ENCODE data around the gene GPR39. TPM values are rescaled to one million over a fixed set of nuclear protein-coding genes. Genes with fewer than 3 reads are reported as not detected.

GPR39 gene
- total RNA-seq, 1 experiment from 2014 or later, result 0.50 TPM

- H3K79me2 ChIP-seq (ENCODE audit: insufficient read depth, low read length), result no peaks in the 10 kb centered on the region
Observed at GRCh38 chr2:132422736-132423135, 6.1 kb downstream of the GPR39 start.

More at GRCh38 chr2:132422736-132423135, 6.1 kb downstream of the GPR39 start:
- Mint-ChIP-seq H3K36me3 (ENCODE audit: insufficient read depth in 1 of 3, low read depth in 3 of 3) (no peaks in the 10 kb centered on the region; a peak in 1 of 7 replicates), H3K9me3 (no peaks in the 10 kb centered on the region), H3K4me1 (peaks cover 4 to 14% of the 10 kb centered on the region in 2 experiments), H3K27me3 (ENCODE audit: low read depth) (peaks cover 9% of the 10 kb centered on the region), H3K27ac (no peak overlapping the region), H3K4me3 (no peak overlapping the region)
- Histone ChIP-seq H2BK15ac (ENCODE audit: low read depth, low read length) (no peak overlapping the region), H2BK12ac (ENCODE audit: insufficient read length, low read depth, low read length) (no peak overlapping the region), H3T11ph (ENCODE audit: low read length) (no peak overlapping the region), H3K4ac (ENCODE audit: low read depth, low read length) (no peak overlapping the region), H3K79me1 (ENCODE audit: insufficient read depth, low read depth, low read length, poor library complexity, severe bottlenecking) (no peaks in the 10 kb centered on the region), H4K20me1 (ENCODE audit: control insufficient read depth, insufficient read depth, insufficient read length) (no peaks in the 10 kb centered on the region), H2BK20ac (ENCODE audit: low read depth, low read length, poor library complexity, severe bottlenecking) (no peak overlapping the region), H4K8ac (replicated peaks; ENCODE audit: insufficient read length, low read depth, low read length) (no peak overlapping the region), H3K9ac (ENCODE audit: extremely low read depth, insufficient read length, low read length) (no peak overlapping the region), H3K56ac (ENCODE audit: insufficient read length, low read depth, low read length) (no peak overlapping the region), H3K23me2 (ENCODE audit: insufficient read length, low read depth, low read length, poor library complexity, severe bottlenecking) (no peaks in the 10 kb centered on the region), H3K4me1 (ENCODE audit: insufficient read depth, low read length) (no peaks in the 10 kb centered on the region), H3K23ac (ENCODE audit: insufficient read length, low read depth, low read length) (no peak overlapping the region), H3K27ac (ENCODE audit: insufficient read length, low read depth, low read length) (no peak overlapping the region), H3K27me3 (ENCODE audit: insufficient read depth, low read length) (no peaks in the 10 kb centered on the region), H2AFZ (ENCODE audit: low read length) (no peak overlapping the region), H3K14ac (ENCODE audit: insufficient read depth, low read length) (no peak overlapping the region), H3K18ac (ENCODE audit: insufficient read length, low read depth, low read length) (no peak overlapping the region), H2BK120ac (ENCODE audit: low read depth, low read length, poor library complexity, severe bottlenecking) (no peak overlapping the region), H2BK5ac (ENCODE audit: insufficient read length, low read length) (no peak overlapping the region), H4K5ac (ENCODE audit: insufficient read length, low read depth, low read length) (no peak overlapping the region), H3K9me3 (ENCODE audit: control insufficient read depth, low read depth, low read length) (no peaks in the 10 kb centered on the region), H4K91ac (ENCODE audit: insufficient read length, low read depth, low read length) (no peak overlapping the region), H3K4me2 (ENCODE audit: insufficient read depth, insufficient read length, low read length) (no peak overlapping the region), H2AK5ac (ENCODE audit: insufficient read length, low read length) (no peak overlapping the region)
- no peak for DNase-seq
- no CpG with 5 or more reads among the region's 6 CpGs for WGBS (ENCODE audit: extremely low coverage, insufficient read length, low lambda C conversion rate)
- no peak for TF ChIP-seq CTCF (conservative IDR thresholded peaks at IDR 0.05)

Data from H9 (cell line).